CD4-positive, alpha-beta T cell treated with Interleukin-4 for 1 hour (primary cell): ENCODE data around the gene STXBP6.
A peak's percentile ranks its signal among the peaks of the same experiment; 100 is the strongest.
"Not testable (repeated sequence)": the region's sequence is repeated elsewhere in the genome, so short reads cannot be mapped to it uniquely, and the experiment has no call there.

ENCODE experiments used
- DNase-seq, 2 donors: peaks; one replicate each; pipeline ENCODE4 v3.0.0-alpha.2; 2020 to 2022

The STXBP6 gene

DNA sequence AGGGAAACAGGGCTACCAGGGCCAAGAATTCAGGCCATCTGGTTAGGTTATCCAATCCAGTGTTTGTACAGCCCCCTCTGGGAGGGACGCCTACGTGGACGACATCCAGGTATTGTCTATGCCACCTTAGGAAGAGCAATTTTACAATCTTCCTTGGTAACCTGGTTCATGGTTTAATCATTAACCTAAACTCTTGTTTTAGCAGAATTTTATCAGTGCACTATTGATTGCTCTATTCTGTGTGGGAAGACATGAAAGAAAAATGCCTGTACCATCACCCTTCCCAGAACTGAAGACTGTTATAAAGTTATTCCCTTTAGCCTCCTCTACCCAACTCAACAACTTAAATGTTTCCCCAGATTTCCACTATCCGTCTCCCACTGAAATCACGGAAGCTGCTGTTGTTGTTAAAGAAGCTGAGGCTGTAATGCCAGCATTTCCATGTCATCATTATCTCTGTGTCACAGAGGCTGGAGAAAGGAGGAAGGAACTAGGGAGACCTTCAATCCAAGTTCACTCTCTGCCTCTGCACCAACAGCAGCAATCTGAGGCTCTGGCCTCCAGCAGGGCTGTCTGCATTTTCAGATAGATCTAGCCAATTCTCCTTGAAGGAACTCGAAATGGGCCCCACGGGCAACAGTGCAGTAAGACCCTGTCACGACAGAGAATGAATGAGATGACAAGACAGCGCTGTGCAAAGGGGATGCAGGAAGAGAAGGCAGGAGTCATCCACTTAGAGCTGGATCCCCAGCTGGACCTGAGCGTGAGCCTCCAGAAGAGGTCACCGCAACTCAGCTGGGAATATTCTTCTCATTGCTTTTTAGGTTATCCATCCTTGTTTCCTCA, 232.5 kb downstream of the STXBP6 start:
- no peak for DNase-seq

DNA sequence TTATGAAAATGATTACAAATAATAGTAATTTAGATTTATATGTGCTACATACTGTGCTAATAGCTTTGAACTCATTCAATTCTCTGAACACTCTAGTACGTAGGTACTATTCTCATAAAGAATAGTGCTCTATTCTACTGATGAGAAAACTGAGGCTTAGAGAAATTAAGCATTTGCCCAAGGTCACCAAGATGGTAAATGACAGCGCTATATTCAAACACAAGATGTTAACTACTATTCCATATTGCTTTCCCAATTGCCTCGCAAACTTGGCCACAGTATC, 233.1 kb downstream of the STXBP6 start:
- no peak for DNase-seq

DNA sequence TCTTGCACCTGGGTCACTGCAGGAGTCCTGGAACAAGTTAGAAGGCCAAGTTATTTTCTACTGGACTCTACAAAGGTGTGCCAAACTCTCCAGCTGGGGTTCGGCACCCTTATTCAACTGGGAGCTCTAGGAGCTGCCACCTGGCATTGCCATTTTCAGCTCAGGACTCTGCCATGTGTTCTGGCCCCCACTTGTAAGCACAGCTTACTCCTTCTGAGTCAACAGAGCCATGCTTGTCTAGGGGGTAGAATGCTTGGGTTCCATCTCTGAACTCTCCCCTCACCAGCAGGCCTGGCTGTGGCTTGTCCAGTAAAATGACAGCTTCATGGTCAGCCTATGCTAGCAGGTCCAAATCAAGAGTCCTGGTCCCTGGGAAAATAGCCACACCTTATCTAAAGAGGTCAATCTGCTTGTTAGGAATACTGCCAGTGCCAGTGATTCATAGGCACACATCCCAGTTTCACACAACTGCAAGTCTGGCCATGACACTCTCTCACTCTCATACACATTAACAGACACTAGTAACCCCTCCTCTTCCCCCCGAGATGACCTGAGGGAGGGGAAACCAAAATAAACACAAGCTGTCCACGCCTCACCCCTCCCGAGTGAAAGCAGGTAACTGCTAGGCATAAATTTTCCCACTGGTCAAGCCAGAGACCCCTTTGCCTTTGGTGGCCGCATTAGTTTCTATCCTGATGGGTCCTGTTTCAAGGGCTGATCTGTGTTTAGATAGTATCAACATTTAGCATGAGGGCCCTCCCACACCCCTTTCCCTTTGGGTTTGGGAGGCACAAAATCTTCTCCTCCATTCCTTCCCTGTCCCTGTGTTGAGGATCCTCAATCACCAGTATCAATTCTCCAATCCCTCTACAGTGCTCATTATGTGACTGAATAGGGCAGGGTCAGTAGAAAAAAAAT, 233.7 kb downstream of the STXBP6 start:
- no peak for DNase-seq

DNA sequence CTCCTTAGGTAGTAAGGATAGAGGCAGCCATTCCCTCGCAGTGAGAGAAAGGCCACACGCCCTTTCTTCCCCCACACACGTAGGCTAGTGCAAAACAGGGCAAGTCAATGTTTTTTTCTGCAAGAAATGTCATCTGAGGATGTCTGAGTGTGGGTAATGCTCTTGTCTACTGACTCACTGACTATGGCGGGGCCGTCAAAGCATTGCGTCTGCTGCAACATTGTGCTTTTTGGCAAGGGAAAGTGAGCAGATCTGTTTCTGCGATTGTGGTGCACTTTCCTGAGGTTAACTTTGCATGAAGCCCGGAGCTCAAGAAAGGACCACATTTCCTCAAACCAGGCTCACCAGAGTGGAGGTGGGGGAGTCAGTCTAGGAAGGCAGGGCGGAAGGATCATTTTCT, 234.4 kb downstream of the STXBP6 start:
- DNase-seq: no peak

DNA sequence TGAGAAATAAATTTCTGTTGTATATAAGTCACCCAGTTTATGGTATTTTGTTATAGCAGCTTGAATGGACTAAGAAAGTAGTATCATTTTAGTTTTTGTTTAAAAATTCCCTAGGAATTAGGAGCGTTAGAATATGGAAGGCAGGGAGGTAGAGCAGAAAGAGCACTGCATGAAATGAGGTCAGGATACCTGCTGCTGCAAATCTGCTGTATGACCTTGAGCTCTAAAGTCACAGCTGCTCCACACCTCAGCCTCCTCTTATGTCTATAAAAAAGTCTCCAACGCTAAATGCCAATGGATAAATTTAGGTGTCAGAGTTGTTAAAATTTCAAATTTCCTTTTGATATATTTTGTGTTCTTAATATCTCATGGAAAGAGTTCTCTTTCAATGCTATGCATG, 235.0 kb downstream of the STXBP6 start:
- no peak for DNase-seq

DNA sequence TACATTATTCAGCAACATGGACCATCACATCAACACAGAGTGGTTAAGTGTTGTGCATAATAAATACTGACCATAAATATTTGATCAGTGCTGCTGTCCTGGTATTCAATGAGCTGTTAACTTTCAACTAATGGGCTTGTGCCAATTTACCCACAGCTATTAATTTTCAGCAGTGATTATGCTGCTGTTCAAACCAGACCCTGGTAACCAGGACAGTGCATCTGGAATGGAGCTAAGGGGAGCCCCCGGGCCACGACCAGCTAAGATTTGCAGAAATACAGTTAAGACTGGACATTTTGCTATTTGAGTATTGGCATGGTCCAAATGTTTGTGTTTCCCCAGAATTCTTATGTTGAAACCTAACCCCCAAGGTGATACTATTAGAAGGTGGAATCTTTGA, 235.6 kb downstream of the STXBP6 start:
- no peak for DNase-seq

DNA sequence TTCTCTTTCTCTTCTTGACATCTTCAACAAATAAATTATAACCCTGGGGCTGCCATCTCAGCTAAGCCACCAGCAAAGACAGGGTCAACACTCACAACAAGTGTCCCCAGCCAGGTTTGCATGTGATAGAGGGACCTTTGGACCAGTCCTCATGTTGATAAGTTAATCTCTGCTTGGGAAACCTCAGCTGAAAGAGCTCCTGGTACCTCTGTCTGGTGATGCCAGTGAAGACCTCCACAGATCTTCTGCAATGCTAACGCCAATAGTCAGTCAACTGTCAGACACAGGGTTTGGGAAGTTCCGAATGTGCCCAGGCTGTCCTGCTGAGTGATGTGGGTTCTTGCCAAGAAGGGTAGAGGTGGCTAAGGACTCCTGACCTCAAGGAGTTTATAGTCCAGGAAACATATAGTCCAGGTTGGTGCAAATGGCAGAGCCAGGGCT, 236.1 kb downstream of the STXBP6 start:
- DNase-seq: no peak

DNA sequence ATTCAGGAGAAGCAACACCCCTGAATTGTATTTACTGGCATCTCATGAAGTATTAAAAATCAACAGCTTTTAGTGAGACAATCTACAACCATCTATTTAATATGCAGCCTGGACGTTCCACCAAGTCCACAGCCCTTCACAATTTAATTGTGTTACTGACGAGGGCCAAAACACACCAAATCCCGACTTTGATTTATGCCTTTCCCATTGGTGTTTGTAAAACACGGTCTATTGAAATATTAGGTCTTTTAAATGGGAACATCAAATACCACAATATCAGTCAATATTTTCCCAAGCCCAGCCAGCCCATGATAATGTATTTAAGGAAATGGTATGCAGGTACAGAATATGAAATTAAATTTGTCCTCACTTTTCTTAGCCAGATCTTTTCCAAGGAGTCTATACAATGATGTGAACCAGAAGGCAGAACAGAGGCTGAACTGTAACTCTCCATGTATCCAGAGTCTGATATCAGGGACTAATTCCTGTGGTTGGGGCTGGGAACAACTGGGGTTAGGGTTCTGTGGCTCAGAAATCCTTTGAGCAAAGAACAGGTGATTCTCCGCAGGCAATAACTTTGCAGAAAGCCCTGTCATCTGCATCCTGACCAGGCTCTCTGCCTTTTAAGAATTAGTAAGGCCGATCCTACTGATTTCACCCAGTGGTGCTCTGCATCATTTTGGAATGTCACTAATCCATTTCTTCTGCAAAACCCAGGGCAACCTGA, 236.7 kb downstream of the STXBP6 start:
- no peak for DNase-seq

DNA sequence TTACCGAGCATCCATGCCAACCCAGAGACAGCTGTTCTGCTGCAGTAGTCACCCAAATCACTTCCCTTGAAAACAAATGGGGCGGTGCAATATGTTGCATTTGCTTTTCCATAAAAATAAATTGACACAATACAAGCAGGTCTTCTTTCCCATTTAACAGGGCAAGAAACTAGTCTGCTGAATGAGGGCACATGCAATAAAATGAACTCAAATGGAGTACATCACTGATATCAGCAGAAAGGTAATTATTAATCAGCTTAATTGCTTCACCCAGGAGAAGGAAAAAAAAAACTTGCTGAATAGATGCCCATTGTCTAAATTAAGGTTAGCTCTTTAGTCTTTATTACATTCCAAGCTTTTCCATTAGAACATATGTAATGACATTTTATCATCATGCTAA, 240.8 kb downstream of the STXBP6 start:
- DNase-seq: no peak

DNA sequence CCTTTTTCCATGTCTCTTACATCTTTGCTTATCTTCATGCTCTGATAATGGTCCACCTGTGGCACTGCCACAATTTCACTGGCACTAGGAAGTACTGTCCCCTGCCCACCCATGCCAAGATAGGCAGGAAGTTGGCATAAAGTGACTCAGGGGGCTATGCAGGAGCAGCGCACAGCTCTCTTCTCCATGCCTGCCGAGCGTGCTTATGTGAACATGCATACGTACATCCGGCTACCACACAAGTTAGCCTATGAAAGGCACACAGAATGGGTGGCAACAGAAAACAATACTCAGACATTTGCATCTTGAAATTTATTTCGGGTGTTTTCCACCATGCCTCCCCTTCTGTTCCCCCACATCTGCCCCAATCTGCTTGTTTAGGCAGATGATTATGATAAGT, 241.5 kb downstream of the STXBP6 start:
- DNase-seq: no peak

DNA sequence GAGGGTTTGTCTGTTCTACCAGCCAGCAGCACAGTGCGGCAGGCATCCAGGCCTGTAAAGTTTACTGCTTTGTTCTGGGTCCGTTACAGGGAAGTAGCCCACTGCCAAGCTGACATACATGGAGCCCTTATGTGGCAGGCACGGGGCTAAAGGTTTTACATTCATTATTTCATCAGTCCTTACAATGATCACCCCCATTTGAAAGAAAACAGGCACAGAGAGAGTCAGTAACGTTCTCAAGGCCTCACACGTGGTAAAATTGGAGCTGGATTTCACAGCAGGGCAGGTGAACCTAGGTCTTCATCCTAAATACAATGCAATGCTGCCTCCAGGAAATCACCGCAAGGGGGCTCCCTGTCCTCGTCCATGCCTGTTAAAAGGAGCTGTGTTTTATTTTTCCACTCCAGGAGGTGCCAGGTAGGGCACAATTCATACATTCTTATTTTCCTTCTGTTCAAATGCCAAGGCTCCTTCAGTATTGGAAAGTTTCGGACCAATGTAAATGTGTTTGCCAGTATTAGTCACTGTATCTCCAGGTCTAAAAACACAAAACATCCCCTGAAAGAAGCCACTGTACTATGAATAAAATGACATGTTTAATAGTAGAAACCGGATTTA, 243.8 kb downstream of the STXBP6 start:
- peak; percentile 12 to 19 for DNase-seq

DNA sequence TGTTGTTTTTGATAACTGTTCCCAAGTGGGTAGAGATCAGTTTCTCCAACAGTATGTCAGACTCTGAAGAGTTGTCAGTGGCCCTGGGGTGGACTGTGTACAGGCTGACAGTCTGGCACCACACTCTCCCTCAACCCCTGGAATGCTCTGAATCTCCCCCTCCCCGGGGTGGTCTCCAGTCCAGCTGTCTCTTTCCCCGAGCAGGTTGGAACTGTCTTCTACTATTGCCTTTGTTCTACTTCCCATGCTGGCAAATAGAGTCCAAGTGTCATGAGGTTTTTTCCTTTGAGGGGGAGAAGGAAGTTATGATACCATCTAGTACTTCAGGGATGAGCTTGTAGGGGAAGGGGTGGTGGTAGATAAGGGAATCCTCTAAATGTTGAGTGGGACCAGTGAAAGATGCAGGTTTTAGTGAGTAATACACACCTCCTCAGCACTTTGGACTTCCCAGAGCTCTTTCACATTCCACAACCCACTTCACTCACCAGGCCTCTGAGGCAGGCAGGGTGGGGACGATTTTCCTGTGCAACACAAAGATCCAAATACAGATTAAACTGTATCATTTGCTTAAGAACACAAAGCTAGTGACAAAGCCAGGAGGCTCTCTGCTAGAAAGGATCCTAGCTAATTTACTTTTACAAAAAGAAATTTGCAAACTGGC, 245.3 kb downstream of the STXBP6 start:
- no peak for DNase-seq

DNA sequence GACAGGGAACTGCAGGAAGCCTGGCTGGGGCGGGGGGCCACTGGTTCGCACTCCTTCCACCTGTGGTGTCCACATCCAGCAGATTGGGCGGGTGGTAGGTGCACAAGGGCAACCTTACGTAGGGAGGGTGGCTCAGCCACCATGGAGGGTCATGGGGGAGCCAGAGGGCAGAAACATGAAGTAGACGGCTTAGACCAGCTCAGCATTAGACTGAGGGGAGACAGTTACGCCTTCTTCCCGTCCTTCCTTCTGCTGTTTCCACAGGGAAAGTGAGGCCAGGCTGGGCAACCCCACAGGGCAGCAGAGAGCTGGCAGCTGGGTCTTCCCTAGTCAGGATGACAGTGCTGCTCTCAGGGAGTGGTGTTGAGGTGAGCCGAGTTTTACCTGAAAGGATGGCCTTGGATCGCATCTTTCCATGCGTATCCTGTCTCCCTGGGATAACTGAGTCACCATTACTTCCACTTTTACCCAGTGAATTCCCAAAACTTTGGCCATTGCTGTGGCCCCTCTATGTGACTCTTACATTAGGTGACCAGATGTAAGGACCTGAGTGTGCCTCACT, 245.9 kb downstream of the STXBP6 start:
- no peak for DNase-seq

DNA sequence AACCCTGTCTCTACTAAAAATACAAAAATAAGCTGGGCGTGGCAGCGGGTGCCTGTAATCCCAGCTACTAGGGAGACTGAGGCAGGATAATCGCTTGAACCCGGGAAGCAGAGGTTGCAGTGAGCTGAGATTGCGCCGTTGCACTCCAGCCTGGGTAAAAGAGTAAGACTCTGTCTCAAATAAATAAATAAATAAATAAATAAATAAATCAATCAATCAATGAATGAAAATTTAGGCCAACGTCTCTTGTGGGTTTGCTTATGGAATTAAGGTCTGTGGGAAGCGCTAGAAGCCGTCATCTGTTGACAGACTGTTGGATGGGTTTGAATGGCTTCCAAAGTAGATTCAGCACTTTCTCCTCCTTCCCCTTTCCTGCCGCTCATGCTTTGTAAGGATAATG, 246.5 kb downstream of the STXBP6 start:
- DNase-seq: not testable (repeated sequence)

DNA sequence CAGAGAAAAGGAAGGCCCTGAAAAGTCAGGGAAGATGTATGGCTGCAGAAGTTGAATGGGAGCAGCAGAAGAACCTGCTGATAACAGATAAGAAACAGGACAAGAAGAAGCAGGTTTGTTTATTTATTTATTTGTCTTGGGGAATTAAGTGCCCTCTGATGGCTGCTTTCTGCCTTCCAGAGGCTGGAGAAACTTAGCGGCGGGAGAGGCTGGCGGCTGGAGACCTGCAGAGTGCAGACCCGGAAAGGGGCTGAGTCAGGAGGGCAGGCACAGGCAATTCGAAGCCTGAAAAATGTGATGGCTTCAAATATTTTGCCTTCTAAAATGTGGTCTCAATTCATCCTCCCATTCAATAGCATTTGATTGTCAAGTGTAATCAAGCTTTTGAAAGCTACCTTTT, 247.7 kb downstream of the STXBP6 start:
- DNase-seq: no peak

DNA sequence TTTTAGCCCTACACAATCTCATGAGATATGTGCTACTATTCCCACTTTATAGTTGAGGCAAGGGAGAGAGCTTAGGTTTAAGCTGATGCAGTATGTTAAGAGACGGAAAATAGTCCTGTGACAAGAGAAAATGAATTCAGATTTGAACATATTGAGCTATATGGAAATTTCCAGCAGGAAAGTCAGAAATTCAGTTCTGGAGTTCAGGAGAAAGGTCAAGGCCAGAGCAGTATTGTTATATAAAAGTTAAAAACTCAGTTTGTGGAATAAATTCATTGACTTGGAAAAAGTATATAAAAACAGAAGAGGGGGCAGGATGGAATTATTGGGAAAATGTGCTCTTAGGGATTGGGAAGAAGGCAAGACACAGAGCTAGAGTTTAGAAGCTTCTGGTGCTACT, 248.9 kb downstream of the STXBP6 start:
- DNase-seq: no peak

DNA sequence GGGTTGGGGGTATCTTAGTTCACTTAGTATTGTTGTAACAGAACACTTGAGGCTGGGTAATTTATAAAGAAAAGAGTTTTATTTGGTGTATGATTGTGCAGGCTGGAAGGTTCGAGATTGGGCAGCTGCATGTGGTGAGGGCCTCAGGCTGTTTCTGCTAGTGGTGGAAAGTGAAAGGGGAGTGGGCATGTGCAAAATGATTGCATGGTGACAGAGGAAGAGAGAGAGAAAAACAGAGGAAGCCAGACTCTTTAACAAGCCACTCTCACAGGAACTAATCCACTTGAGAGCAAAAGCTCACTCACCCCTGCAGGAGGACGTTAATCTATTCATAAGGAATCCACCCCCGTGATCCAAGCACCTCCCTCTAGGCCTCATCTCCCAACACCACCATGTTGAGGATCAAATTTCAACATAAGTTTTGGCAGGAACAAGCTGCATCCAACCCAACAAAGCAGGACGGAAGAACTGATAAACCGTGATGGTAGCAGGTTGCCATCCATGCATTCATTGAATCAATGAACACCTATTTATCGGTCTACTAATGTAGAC, 251.0 kb downstream of the STXBP6 start:
- DNase-seq: no peak

DNA sequence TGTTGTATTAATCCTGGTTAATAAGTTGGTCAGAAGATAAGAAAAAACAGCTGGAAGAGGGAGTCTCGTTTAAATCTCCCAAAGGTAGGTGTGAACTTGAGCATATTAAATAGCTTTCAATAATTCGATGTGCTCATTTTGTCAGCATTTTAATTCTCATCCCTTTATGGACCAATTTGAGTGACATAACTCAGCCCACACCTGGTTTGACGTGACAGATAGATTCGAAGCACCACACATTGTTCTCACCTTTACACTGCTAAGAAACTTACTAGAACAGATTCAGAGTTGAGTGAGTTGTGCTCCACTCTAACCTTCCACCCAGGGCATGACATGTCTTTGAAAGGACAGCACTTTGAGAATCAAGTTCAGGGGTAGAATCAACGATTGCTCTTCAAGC, 254.5 kb downstream of the STXBP6 start:
- DNase-seq: no peak

DNA sequence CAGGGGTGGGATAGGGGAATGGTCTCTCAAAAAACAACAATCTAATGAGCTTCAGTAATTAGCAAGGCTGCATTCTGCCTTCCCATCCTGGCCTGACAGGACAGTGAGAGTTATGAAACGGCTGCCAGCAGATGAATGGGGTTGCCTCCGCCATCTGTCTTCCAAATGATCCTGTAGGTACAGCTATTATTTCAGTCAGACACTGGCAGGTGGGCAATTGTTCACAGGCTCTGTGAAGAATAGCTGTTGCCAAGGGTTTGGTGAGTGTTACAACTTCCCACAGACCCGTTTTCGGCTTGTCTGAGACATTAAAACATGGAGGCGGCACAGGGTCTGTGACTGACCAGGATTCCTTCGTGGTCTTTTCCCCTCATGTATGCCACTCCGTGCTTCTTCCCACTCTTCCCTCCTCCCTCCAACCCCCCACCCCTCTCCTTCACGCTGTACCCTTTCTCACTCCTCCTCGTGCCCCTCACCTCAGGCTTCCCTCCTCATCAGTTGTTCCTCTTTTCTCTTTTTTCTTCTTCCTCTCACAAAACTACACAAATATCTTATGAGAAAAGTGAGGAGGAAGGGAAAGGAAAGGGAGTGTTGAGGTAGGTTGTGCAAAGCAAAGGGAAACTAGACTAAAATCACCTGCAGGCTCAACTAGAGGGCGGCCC, 255.2 kb downstream of the STXBP6 start:
- DNase-seq: no peak

DNA sequence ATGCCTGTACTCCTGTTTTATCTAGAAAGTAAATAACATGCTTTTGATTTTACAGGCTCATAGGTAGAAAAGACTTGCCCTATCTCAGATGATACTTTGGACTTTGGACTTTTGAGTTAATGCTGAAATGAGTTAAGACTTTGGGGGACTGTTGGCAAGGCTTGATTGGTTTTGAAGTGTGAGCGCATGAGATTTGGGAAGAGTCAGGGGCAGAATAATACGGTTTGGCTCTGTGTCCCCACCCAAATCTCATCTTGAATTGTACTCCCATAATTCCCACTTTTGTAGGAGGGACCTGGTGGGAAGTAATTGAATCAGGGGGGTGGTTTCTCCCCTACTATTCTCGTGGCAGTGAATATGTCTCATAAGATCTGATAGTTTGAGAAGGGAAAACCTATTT, 259.8 kb downstream of the STXBP6 start:
- DNase-seq: no peak

DNA sequence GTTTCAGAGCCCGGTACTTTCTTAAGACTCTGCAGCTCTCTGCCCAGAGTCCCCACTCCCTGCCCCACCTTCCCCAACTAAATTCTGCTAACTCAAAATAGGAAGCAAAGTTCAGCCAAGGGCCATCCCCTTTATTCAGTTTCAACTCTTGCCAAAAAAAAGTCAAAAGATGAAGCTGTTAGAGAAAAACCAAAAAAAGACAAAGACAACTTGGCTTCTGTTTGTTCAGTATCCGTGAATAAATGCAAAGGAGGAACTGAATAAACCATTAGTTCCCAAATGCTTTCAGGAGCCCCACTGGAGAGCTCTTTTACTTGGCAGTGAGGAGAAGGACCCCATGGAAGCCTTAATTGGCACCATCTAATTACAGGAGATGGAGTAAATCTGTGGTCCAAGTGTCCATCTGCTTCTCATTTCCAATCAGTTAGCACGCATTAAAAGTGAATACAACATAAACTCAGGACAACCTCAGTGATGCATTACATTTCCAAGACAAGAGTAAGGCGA, 260.5 kb downstream of the STXBP6 start:
- DNase-seq: no peak
